Liver (tissue), 9 donors: ENCODE measurements around the gene CHSY1. TPM values are rescaled to one million over a fixed set of nuclear protein-coding genes. Genes with fewer than 3 reads are reported as not detected.

Experiments used
- DNase-seq: peaks from one replicate; pipeline ENCODE4 v3.0.0-alpha.2; 2017; ENCODE audit warnings: low spot score
- H3K27ac ChIP-seq, 2 donors: one replicate each; pipeline ENCODE4 v1.7.0; 2013; ENCODE audit warnings: inconsistent platforms in 2 of 2, low read length in 2 of 2, control low read depth in 1 of 2, low read depth in 1 of 2, mild to moderate bottlenecking in 1 of 2
- H3K27me3 ChIP-seq, 4 donors: one replicate each; pipeline versions ENCODE4 v1.6.1 to v1.7.0; 2013; ENCODE audit warnings: low read length in 3 of 4, inconsistent platforms in 1 of 4, mild to moderate bottlenecking in 1 of 4, moderate library complexity in 1 of 4; ENCODE audit not compliant: control insufficient read depth in 4 of 4, insufficient read depth in 4 of 4
- H3K36me3 ChIP-seq, 4 donors: one replicate each; pipeline versions ENCODE4 v1.6.1 to v1.7.0; 2013; ENCODE audit warnings: low read length in 3 of 4, mild to moderate bottlenecking in 3 of 4, low read depth in 1 of 4, moderate library complexity in 1 of 4; ENCODE audit not compliant: control insufficient read depth in 4 of 4, insufficient read depth in 3 of 4
- H3K4me1 ChIP-seq, 4 donors: one replicate each; pipeline versions ENCODE4 v1.6.1 to v1.7.0; 2013; ENCODE audit warnings: low read length in 3 of 4, mild to moderate bottlenecking in 3 of 4, moderate library complexity in 1 of 4; ENCODE audit not compliant: control insufficient read depth in 4 of 4, insufficient read depth in 4 of 4
- H3K4me3 ChIP-seq, 3 donors: one replicate each; pipeline versions ENCODE4 v1.6.1 to v1.7.0; 2013; ENCODE audit warnings: low read length in 3 of 3, control low read depth in 1 of 3, low read depth in 1 of 3, mild to moderate bottlenecking in 1 of 3
- H3K9ac ChIP-seq, 2 donors: one replicate each; pipeline ENCODE4 v1.7.0; 2013; ENCODE audit warnings: low read length in 2 of 2, mild to moderate bottlenecking in 2 of 2, moderate library complexity in 2 of 2, control low read depth in 1 of 2, low read depth in 1 of 2
- H3K9me3 ChIP-seq, 4 donors: one replicate each; pipeline versions ENCODE4 v1.6.1 to v1.7.0; 2013; ENCODE audit warnings: low read length in 3 of 4; ENCODE audit not compliant: control insufficient read depth in 4 of 4
- EGR1 ChIP-seq, 2 donors: IDR thresholded peaks; 2 replicates each; pipeline ENCODE4 v1.6.1; 2016 to 2018; ENCODE audit warnings: antibody characterized with exemption in 2 of 2, low read depth in 2 of 2
- FOXA2 ChIP-seq: IDR thresholded peaks from 2 replicates; pipeline ENCODE4 v1.6.1; 2016; ENCODE audit warnings: antibody characterized with exemption
- GABPA ChIP-seq, 2 donors: IDR thresholded peaks in 1 of 2; conservative IDR thresholded peaks in 1 of 2; 2 replicates each; pipeline ENCODE4 v1.6.1; 2016; ENCODE audit warnings: antibody characterized with exemption in 2 of 2, mild to moderate bottlenecking in 1 of 2, moderate library complexity in 1 of 2
- HNF4A ChIP-seq, 2 donors: conservative IDR thresholded peaks; 2 replicates each; pipeline ENCODE4 v1.6.1; 2016; ENCODE audit warnings: antibody characterized with exemption in 2 of 2, mild to moderate bottlenecking in 2 of 2
- HNF4G ChIP-seq: IDR thresholded peaks from 2 replicates; pipeline ENCODE4 v1.6.1; 2016; ENCODE audit warnings: antibody characterized with exemption
- NR2F2 ChIP-seq: IDR thresholded peaks from 2 replicates; pipeline ENCODE4 v1.6.1; 2016; ENCODE audit warnings: antibody characterized with exemption
- RAD21 ChIP-seq, 2 donors: IDR thresholded peaks; 2 replicates each; pipeline ENCODE4 v1.6.1; 2016; ENCODE audit warnings: antibody characterized with exemption in 2 of 2, mild to moderate bottlenecking in 2 of 2
- RXRA ChIP-seq, 2 donors: IDR thresholded peaks; 2 replicates each; pipeline ENCODE4 v1.6.1; 2017 to 2018; ENCODE audit warnings: antibody characterized with exemption in 2 of 2, mild to moderate bottlenecking in 1 of 2
- SP1 ChIP-seq: IDR thresholded peaks from 2 replicates; pipeline ENCODE4 v1.6.1; 2018; ENCODE audit warnings: antibody characterized with exemption, mild to moderate bottlenecking
- TAF1 ChIP-seq: conservative IDR thresholded peaks from 2 replicates; pipeline ENCODE4 v1.6.1; 2016; ENCODE audit warnings: antibody characterized with exemption, mild to moderate bottlenecking
- YY1 ChIP-seq: IDR thresholded peaks from 2 replicates; pipeline ENCODE4 v1.6.1; 2016; ENCODE audit warnings: antibody characterized with exemption, mild to moderate bottlenecking
- WGBS: extraction: QIAGEN DNeasy Blood & Tissue Kit; methylation state at CpG from one replicate; pipeline ENCODE4 v1.1.7; 2013; 5-methylcytosine and 5-hydroxymethylcytosine counted together
- polyA plus RNA-seq, 2 donors: library from polyadenylated mRNA; stranded (reverse) in 1 of 2; unstranded in 1 of 2; fragments of 200-250 nt in 1 of 2; fragments of >200 nt in 1 of 2; fragmentation: Nextera tagmentation in 1 of 2; extraction: Ambion mirVana in 1 of 2; gene quantifications; one replicate each; pipeline versions ENCODE4 v1.2.1 to v1.2.3, GENCODE V29; 2013 to 2015
- total RNA-seq, 2 donors: library from RNA; depleted of rRNA; stranded (reverse); fragments of >200 nt; gene quantifications; one replicate each; pipeline ENCODE4 v1.2.3, GENCODE V29; 2014
- TF ChIP-seq, protein P1 (sequence below): IDR thresholded peaks from 2 replicates; pipeline ENCODE4 v1.6.1; 2016; ENCODE audit warnings: antibody characterized with exemption
- TF ChIP-seq, protein P2 (sequence below): IDR thresholded peaks from 2 replicates; pipeline ENCODE4 v1.6.1; 2016; ENCODE audit warnings: antibody characterized with exemption
- TF ChIP-seq, protein P3 (sequence below): IDR thresholded peaks from 2 replicates; pipeline ENCODE4 v1.6.1; 2016; ENCODE audit warnings: antibody characterized with exemption
- donor health status: healthy.
- donor health status: healthy.
- donor health status: healthy.
- donor health status: healthy.
- donor health status: healthy.

Gene CHSY1
- total and polyA plus RNA-seq, 4 donors: 1.4 to 12.3 (median 6.6) TPM

DNA sequence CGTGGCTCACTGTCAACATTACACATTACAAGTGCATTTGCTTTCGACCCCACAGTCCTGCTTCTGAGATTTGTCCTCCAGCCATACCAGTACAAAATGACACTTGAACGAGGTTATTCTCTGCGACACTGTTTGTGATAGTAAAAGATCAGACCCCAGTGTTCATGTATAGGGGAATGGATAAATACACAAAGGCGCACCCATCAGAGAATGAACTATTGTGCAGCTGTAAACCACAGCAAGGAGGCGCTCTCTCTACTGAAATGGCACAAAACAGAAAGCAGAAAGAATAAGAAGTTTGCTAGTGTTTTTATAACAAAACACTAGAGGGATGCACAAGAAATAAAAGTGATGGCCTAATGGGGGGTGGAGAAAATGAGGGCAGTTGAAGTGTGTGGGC is 4.9 kb upstream of the CHSY1 start (continued):
- TF ChIP-seq, protein P1, sequence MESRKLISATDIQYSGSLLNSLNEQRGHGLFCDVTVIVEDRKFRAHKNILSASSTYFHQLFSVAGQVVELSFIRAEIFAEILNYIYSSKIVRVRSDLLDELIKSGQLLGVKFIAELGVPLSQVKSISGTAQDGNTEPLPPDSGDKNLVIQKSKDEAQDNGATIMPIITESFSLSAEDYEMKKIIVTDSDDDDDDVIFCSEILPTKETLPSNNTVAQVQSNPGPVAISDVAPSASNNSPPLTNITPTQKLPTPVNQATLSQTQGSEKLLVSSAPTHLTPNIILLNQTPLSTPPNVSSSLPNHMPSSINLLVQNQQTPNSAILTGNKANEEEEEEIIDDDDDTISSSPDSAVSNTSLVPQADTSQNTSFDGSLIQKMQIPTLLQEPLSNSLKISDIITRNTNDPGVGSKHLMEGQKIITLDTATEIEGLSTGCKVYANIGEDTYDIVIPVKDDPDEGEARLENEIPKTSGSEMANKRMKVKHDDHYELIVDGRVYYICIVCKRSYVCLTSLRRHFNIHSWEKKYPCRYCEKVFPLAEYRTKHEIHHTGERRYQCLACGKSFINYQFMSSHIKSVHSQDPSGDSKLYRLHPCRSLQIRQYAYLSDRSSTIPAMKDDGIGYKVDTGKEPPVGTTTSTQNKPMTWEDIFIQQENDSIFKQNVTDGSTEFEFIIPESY: no peak
- no peak for TF ChIP-seq NR2F2
- TF ChIP-seq RXRA (IDR thresholded peaks at IDR 0.05): no peak
- TF ChIP-seq HNF4A (conservative IDR thresholded peaks at IDR 0.05): no peak
- no peak for TF ChIP-seq GABPA (IDR thresholded peaks at IDR 0.05 in 1 of 2, conservative IDR thresholded peaks at IDR 0.05 in 1 of 2)

DNA sequence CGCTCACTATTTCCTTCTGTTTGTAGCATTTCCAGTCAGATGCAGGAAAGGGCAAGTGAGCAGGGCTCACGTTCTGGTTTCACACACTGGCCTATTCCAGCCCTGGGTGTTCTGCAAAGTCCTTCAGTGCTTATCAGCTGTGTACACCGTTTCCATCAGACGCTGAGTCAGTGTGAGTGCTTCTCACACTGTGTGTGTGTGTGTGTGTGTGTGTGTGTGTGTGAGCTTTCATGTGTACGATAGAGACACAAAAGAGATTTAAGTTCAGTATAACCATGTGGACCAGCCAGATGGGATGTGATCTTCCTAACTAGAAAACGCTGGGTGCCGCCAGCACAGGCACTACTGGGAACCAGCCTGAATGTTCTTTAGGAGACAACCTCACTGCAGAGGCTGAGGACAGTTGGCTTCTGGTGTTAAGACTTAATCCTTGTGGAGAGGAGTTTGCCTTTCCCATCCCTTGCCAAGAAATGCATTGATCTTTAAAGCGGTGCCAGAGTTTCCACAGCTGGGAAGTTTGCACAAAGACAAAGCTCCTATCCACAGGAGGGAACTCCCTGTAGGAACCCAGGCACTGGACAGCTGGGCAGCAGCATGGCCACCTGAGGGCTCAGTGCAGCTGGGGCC is 3.9 kb upstream of the CHSY1 start:
- H3K27me3 ChIP-seq: no peaks in the 10 kb centered on the region
- H3K27ac ChIP-seq: no peak overlapping the region
- H3K4me3 ChIP-seq: no peak overlapping the region
- DNase-seq: peak; percentile 66
- peak in 1 of 2 donors; percentile 31 for TF ChIP-seq RAD21 (IDR thresholded peaks at IDR 0.05)
- TF ChIP-seq FOXA2: no peak
- no peak for TF ChIP-seq TAF1
- TF ChIP-seq NR2F2: peak; percentile 19
- TF ChIP-seq SP1: no peak
- no peak for TF ChIP-seq HNF4A (conservative IDR thresholded peaks at IDR 0.05)
- no peak overlapping the region for H3K9ac ChIP-seq
- H3K9me3 ChIP-seq: no peaks in the 10 kb centered on the region
- WGBS: 33% methylated on average over 8 of the region's 8 CpGs
- peaks cover 0 to 14% (median 5%) of the 10 kb centered on the region in 4 donors for H3K4me1 ChIP-seq
- no peaks in the 10 kb centered on the region for H3K36me3 ChIP-seq

DNA sequence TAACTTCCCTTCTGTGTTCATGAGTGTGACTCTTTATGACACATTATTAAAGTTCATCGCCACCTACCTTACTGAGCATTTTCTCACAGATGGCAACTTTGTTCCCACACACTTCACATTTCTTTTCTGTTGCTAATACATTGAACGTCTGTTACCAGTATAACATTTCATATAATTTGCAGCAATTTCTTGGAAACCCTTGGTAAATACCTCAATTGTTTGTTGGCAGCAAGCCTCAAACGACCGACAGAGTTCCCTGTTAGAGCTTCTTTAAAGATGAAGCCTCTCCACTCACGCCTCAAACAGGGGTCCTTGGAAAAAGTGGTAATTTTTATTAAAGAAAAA is 3.2 kb upstream of the CHSY1 start:
- Histone ChIP-seq H3K9me3 (no peaks in the 10 kb centered on the region), H3K36me3 (no peaks in the 10 kb centered on the region), H3K27me3 (no peaks in the 10 kb centered on the region), H3K9ac (peak overlapping the region in 1 of 2 donors; percentile 12), H3K27ac (no peak overlapping the region), H3K4me1 (peaks cover 3 to 21% (median 10%) of the 10 kb centered on the region in 4 donors), H3K4me3 (no peak overlapping the region)
- WGBS: 69% methylated on average over 5 of the region's 5 CpGs
- TF ChIP-seq, protein P2, sequence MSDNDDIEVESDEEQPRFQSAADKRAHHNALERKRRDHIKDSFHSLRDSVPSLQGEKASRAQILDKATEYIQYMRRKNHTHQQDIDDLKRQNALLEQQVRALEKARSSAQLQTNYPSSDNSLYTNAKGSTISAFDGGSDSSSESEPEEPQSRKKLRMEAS: no peak
- TF ChIP-seq EGR1 (IDR thresholded peaks at IDR 0.05; ENCODE audit: low read depth in 2 of 2): no peak
- TF ChIP-seq, protein P3, sequence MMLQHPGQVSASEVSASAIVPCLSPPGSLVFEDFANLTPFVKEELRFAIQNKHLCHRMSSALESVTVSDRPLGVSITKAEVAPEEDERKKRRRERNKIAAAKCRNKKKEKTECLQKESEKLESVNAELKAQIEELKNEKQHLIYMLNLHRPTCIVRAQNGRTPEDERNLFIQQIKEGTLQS: no peak
- no peak for TF ChIP-seq RXRA (IDR thresholded peaks at IDR 0.05)
- TF ChIP-seq SP1: no peak
- no peak for TF ChIP-seq YY1
- TF ChIP-seq HNF4G: no peak
- TF ChIP-seq HNF4A (conservative IDR thresholded peaks at IDR 0.05): no peak
- no peak for DNase-seq
